KMS-11 (cell line): Measurements from ENCODE around the gene ATG101.

ENCODE experiments used
- H2AFZ ChIP-seq: fragments of 200-600 bp; sonication (generic); 2 replicates; pipeline ENCODE4 v1.6.1; 2016; ENCODE audit warnings: antibody characterized with exemption, mixed run types, low read depth
- H3K27ac ChIP-seq: fragments of 200-600 bp; sonication (generic); 2 replicates; pipeline ENCODE4 v1.6.1; 2016; ENCODE audit warnings: mild to moderate bottlenecking, mixed run types
- H3K27me3 ChIP-seq: fragments of 200-600 bp; sonication (generic); 2 replicates; pipeline ENCODE4 v1.6.1; 2017; ENCODE audit warnings: mild to moderate bottlenecking, low read depth, mixed run types, moderate library complexity; ENCODE audit not compliant: insufficient read depth
- H3K36me3 ChIP-seq: fragments of 200-600 bp; sonication (generic); 2 replicates; pipeline ENCODE4 v1.6.1; 2017; ENCODE audit warnings: mild to moderate bottlenecking, mixed run types; ENCODE audit not compliant: insufficient read depth
- H3K4me1 ChIP-seq: fragments of 200-600 bp; sonication (generic); 2 replicates; pipeline ENCODE4 v1.6.1; 2016; ENCODE audit warnings: mild to moderate bottlenecking, low read depth, mixed run types; ENCODE audit not compliant: poor library complexity, severe bottlenecking
- H3K4me2 ChIP-seq: fragments of 200-600 bp; sonication (generic); 2 replicates; pipeline ENCODE4 v1.7.0; 2016; ENCODE audit warnings: mild to moderate bottlenecking, mixed run types
- H3K4me3 ChIP-seq: fragments of 200-600 bp; sonication (generic); IDR thresholded peaks from 2 replicates; pipeline ENCODE4 v1.6.1; 2017; ENCODE audit warnings: low read depth, low read length, mixed read lengths; ENCODE audit not compliant: insufficient read depth
- H3K79me2 ChIP-seq: fragments of 200-600 bp; sonication (generic); 2 replicates; pipeline ENCODE4 v1.6.1; 2016; ENCODE audit warnings: low read depth, mixed run types; ENCODE audit not compliant: insufficient read depth
- H3K9ac ChIP-seq: fragments of 200-600 bp; sonication (generic); 2 replicates; pipeline ENCODE4 v1.6.1; 2016; ENCODE audit warnings: mild to moderate bottlenecking, mixed run types
- H4K20me1 ChIP-seq: fragments of 200-600 bp; sonication (generic); 2 replicates; pipeline ENCODE4 v1.6.1; 2016; ENCODE audit warnings: mild to moderate bottlenecking, mixed run types; ENCODE audit not compliant: insufficient read depth
- CTCF ChIP-seq: fragments of 200-600 bp; sonication (generic); conservative IDR thresholded peaks from 2 replicates; pipeline ENCODE4 v1.6.1; 2017; ENCODE audit warnings: low read depth, mild to moderate bottlenecking, antibody characterized with exemption, low read length, moderate library complexity, mixed read lengths

Gene ATG101

DNA sequence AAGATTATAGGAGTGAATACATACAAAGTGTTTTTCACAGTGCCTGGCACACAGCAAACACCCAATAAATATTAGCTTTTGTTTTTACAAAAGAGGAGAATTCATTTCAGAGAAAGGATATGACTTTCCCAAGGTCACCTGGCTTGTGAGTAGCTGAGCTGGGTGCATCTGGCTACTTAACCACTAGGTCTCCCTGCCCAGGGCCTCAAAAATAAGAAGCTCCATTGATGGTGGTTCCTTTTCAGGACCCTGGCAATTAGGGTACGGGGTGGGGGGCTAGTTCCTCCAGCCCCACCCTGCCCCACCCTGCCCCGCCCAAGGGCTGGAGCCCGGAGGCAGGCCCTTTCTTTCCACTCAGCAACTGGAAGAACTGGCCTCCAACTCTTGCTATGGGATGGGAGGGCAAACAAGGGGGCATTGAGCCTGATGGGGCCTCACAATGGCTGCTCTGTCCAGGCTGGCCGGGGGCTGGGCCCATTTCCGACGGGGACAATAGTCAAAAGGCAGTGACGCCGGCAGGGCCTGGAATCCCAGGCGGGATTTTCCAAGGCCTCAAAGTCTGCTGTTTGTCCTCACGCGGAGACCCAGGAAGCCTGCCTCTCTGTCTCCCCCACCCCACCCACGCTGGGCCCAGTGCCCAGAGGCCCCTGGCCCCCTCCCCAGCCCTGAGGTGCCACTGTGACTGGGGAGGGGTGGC lies 8.2 kb upstream of the ATG101 start:
- H2AFZ ChIP-seq: no peak overlapping the region
- no peaks in the 10 kb centered on the region for H4K20me1 ChIP-seq
- peaks cover 16% of the 10 kb centered on the region for H3K27me3 ChIP-seq
- no peak overlapping the region for H3K9ac ChIP-seq
- no peak overlapping the region for H3K4me3 ChIP-seq
- no peak overlapping the region for H3K27ac ChIP-seq
- no peaks in the 10 kb centered on the region for H3K4me1 ChIP-seq
- H3K36me3 ChIP-seq: no peaks in the 10 kb centered on the region
- no peak for TF ChIP-seq CTCF
- no peak overlapping the region for H3K4me2 ChIP-seq
- no peaks in the 10 kb centered on the region for H3K79me2 ChIP-seq

DNA sequence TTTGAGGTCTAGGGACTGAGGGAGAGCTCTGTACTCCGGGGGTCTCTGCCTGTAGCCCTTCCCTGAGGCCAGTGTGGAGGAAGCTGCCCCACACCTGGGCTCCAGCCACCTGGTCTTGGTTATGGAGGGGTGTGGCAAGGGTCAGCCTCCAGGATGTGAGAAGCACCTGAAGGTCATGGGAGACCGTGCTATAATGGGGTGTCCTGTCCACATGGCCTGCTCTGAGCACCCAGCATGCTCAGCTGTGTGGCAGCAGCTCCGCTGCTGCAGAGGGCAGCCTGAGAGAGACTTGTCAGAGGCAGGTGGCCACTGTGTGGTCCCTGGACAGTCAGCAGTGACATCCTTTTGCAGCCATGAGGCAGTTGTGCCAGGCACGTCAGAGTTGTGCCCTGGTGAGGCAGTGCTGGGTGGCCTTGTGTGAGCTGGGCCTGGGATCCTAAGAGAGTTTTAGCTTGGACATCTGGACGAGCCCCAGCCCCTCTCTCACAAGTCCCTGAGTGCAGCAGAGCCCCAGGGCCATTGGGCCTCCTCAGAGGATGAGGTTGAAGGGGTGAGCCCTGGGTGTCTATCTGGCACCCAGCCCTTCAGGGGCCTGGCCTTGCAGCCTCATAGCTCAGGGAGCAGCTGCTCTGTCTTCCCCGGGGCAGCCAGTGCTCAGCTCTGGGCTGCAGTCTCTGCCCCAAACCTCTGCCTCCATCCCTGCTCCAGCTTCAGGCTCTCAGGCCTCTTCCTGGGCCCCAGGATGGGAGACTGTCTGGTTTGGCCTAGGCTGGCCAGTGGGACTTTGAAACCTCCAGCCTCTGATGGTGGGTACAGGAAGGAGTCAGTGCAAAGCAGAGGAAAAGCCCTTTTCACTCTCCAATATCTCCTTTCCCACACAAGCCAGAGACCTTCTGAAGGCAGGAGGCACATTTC lies 7.4 kb upstream of the ATG101 start:
- TF ChIP-seq CTCF: no peak
- Histone ChIP-seq H3K4me2 (no peak overlapping the region), H3K27me3 (peaks cover 20% of the 10 kb centered on the region), H3K36me3 (no peaks in the 10 kb centered on the region), H3K27ac (no peak overlapping the region), H2AFZ (no peak overlapping the region), H3K79me2 (no peaks in the 10 kb centered on the region), H3K4me1 (no peaks in the 10 kb centered on the region), H3K4me3 (no peak overlapping the region), H3K9ac (no peak overlapping the region), H4K20me1 (no peaks in the 10 kb centered on the region)

- H4K20me1 ChIP-seq: no peaks in the 10 kb centered on the region
- no peak overlapping the region for H3K4me3 ChIP-seq
- H3K4me1 ChIP-seq: no peaks in the 10 kb centered on the region
- H3K27me3 ChIP-seq: peaks cover 20% of the 10 kb centered on the region
- no peak overlapping the region for H3K9ac ChIP-seq
- TF ChIP-seq CTCF: no peak
- H2AFZ ChIP-seq: no peak overlapping the region
- no peaks in the 10 kb centered on the region for H3K79me2 ChIP-seq
- H3K4me2 ChIP-seq: no peak overlapping the region
- no peak overlapping the region for H3K27ac ChIP-seq
- no peaks in the 10 kb centered on the region for H3K36me3 ChIP-seq
Observed at GRCh38 chr12:52063082-52063924, 6.5 kb upstream of the ATG101 start.

DNA sequence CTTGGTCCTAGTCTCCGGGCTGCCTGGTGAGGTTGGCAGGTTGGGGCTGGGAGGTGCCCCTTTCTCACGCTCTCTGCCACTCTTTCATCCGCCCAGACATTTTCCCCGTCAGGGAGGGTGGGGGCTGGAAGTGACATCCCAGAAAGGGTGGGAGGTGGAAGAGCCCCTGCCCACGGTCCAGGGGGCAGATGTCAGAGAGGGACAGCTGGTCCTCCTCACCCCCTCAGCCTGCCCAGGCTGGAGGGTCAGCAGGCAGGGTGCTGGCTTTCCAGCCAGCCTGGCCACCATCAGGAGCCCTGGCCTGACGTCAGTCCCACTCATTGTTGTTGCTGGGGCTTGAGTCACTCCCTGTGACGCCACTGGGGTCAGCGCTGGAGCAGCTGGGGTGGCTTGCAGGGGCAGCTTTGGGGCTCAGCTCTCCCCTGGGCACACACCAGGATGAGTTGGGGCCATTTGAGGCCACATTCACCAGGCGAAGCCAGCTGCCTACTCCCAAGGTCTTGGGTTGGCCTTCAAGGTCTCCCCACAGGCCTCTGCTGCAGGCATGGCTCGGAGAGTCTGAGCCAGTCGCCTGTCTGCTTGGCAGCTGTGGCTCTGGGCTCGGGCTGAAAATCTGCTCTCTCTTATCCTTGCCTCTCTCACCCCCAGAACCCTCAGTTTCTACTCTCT lies 5.7 kb upstream of the ATG101 start:
- no peak for TF ChIP-seq CTCF
- Histone ChIP-seq H3K27me3 (peaks cover 20% of the 10 kb centered on the region), H3K4me2 (no peak overlapping the region), H2AFZ (no peak overlapping the region), H3K9ac (no peak overlapping the region), H3K27ac (no peak overlapping the region), H3K36me3 (no peaks in the 10 kb centered on the region), H3K79me2 (no peaks in the 10 kb centered on the region), H3K4me1 (no peaks in the 10 kb centered on the region), H3K4me3 (no peak overlapping the region), H4K20me1 (no peaks in the 10 kb centered on the region)
